ENCODE data around the gene KAZN. TPM values are rescaled to one million over a fixed set of nuclear protein-coding genes. Genes with fewer than 3 reads are reported as not detected.

The KAZN gene
- total and polyA plus RNA-seq, 2 of the 8 experiments (the other 6 are each of a cell fraction or from before 2014, with no cell fraction given), result 3.7 to 11.8 TPM

- TF ChIP-seq CHD7 (IDR thresholded peaks at IDR 0.05; ENCODE audit: insufficient replicate concordance, low read length) (no peak), POLR2A (IDR thresholded peaks at IDR 0.05; ENCODE audit: control extremely low read depth in 1 of 2, low read depth in 2 of 2, low read length in 2 of 2) (no peak), POLR2AphosphoS5 (IDR thresholded peaks at IDR 0.05; ENCODE audit: low read depth, low read length) (no peak), RAD21 (IDR thresholded peaks at IDR 0.05 in 1 of 2, conservative IDR thresholded peaks at IDR 0.05 in 1 of 2; ENCODE audit: low read depth in 2 of 2, low read length in 2 of 2) (peak; percentile 65 to 83), RNF2 (IDR thresholded peaks at IDR 0.05; ENCODE audit: borderline replicate concordance, low read depth, low read length, missing control alignments, poor library complexity, severe bottlenecking) (no peak), SIN3A (conservative IDR thresholded peaks at IDR 0.05 in 1 of 2, IDR thresholded peaks at IDR 0.05 in 1 of 2; ENCODE audit: low read depth in 1 of 2, low read length in 2 of 2) (0 out of 4 replicates have a peak, but pooled peaks of 1 of the 2 experiments have one; percentile 6), KDM4A (IDR thresholded peaks at IDR 0.05; ENCODE audit: low read depth, low read length, severe bottlenecking) (no peak), KDM5A (IDR thresholded peaks at IDR 0.05; ENCODE audit: low read length) (no peak)
Measured at GRCh38 chr1:14778898-14779865, 180.7 kb downstream of the KAZN start (continued).
